GM23338 (cell line): ENCODE measurements around the gene FAT1.

Experiments
- CREB1 ChIP-seq: fragments of 250-450 bp; sonication (Bioruptor Pico); IDR thresholded peaks from 2 replicates; pipeline ENCODE4 v1.5.0; 2020; ENCODE audit warnings: low read depth, mild to moderate bottlenecking, moderate library complexity
- EZH2 ChIP-seq: fragments of 200-600 bp; sonication (generic); IDR thresholded peaks from one replicate; pipeline ENCODE4 v1.8.0; 2017; ENCODE audit warnings: antibody characterized with exemption, mild to moderate bottlenecking, low read depth; ENCODE audit not compliant: unreplicated experiment
- EZH2phosphoT487 ChIP-seq: fragments of 200-600 bp; sonication (generic); IDR thresholded peaks from one replicate; pipeline ENCODE4 v1.8.1; 2018; ENCODE audit warnings: antibody characterized with exemption; ENCODE audit not compliant: unreplicated experiment
- JUNB ChIP-seq: IDR thresholded peaks from one replicate; pipeline ENCODE4 v1.6.1; 2016; ENCODE audit warnings: antibody characterized with exemption; ENCODE audit not compliant: unreplicated experiment
- NANOG ChIP-seq: IDR thresholded peaks from 2 replicates; pipeline ENCODE4 v1.6.1; 2016; ENCODE audit warnings: antibody characterized with exemption, borderline replicate concordance
- POLR2AphosphoS5 ChIP-seq: IDR thresholded peaks from 2 replicates; pipeline ENCODE4 v1.6.1; 2016; ENCODE audit warnings: antibody characterized with exemption, low read depth
- ZNF462 ChIP-seq: fragments of 250-450 bp; sonication (Bioruptor Pico); IDR thresholded peaks from 2 replicates; pipeline ENCODE4 v1.5.0; 2020; ENCODE audit warnings: mild to moderate bottlenecking, moderate library complexity
- TF ChIP-seq, protein P1 (sequence below), 2 experiments: fragments of 200-600 bp in 1 of 2; sonication (generic) in 1 of 2; conservative IDR thresholded peaks; 2 replicates each; pipeline versions ENCODE4 v1.5.1 to v1.6.1; 2016 to 2017; ENCODE audit warnings: antibody characterized with exemption in 2 of 2, low read depth in 2 of 2, mild to moderate bottlenecking in 2 of 2, moderate library complexity in 1 of 2
- TF ChIP-seq, protein P2 (sequence below): IDR thresholded peaks from one replicate; pipeline ENCODE4 v1.6.1; 2018; ENCODE audit warnings: antibody characterized with exemption; ENCODE audit not compliant: unreplicated experiment
- TF ChIP-seq, protein P3 (sequence below): IDR thresholded peaks from 2 replicates; pipeline ENCODE4 v1.6.1; 2016; ENCODE audit warnings: antibody characterized with exemption

- TF ChIP-seq EZH2phosphoT487 (no peak), POLR2AphosphoS5 (no peak), JUNB (no peak), CREB1 (CRISPR knock-in tag) (no peak), EZH2 (no peak), ZNF462 (CRISPR knock-in tag) (no peak), NANOG (no peak)
- TF ChIP-seq, protein P1, sequence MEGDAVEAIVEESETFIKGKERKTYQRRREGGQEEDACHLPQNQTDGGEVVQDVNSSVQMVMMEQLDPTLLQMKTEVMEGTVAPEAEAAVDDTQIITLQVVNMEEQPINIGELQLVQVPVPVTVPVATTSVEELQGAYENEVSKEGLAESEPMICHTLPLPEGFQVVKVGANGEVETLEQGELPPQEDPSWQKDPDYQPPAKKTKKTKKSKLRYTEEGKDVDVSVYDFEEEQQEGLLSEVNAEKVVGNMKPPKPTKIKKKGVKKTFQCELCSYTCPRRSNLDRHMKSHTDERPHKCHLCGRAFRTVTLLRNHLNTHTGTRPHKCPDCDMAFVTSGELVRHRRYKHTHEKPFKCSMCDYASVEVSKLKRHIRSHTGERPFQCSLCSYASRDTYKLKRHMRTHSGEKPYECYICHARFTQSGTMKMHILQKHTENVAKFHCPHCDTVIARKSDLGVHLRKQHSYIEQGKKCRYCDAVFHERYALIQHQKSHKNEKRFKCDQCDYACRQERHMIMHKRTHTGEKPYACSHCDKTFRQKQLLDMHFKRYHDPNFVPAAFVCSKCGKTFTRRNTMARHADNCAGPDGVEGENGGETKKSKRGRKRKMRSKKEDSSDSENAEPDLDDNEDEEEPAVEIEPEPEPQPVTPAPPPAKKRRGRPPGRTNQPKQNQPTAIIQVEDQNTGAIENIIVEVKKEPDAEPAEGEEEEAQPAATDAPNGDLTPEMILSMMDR (conservative IDR thresholded peaks at IDR 0.05; ENCODE audit: low read depth in 2 of 2), result no peak
- TF ChIP-seq, protein P2, sequence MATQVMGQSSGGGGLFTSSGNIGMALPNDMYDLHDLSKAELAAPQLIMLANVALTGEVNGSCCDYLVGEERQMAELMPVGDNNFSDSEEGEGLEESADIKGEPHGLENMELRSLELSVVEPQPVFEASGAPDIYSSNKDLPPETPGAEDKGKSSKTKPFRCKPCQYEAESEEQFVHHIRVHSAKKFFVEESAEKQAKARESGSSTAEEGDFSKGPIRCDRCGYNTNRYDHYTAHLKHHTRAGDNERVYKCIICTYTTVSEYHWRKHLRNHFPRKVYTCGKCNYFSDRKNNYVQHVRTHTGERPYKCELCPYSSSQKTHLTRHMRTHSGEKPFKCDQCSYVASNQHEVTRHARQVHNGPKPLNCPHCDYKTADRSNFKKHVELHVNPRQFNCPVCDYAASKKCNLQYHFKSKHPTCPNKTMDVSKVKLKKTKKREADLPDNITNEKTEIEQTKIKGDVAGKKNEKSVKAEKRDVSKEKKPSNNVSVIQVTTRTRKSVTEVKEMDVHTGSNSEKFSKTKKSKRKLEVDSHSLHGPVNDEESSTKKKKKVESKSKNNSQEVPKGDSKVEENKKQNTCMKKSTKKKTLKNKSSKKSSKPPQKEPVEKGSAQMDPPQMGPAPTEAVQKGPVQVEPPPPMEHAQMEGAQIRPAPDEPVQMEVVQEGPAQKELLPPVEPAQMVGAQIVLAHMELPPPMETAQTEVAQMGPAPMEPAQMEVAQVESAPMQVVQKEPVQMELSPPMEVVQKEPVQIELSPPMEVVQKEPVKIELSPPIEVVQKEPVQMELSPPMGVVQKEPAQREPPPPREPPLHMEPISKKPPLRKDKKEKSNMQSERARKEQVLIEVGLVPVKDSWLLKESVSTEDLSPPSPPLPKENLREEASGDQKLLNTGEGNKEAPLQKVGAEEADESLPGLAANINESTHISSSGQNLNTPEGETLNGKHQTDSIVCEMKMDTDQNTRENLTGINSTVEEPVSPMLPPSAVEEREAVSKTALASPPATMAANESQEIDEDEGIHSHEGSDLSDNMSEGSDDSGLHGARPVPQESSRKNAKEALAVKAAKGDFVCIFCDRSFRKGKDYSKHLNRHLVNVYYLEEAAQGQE, result no peak
- TF ChIP-seq, protein P3, sequence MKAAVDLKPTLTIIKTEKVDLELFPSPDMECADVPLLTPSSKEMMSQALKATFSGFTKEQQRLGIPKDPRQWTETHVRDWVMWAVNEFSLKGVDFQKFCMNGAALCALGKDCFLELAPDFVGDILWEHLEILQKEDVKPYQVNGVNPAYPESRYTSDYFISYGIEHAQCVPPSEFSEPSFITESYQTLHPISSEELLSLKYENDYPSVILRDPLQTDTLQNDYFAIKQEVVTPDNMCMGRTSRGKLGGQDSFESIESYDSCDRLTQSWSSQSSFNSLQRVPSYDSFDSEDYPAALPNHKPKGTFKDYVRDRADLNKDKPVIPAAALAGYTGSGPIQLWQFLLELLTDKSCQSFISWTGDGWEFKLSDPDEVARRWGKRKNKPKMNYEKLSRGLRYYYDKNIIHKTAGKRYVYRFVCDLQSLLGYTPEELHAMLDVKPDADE, result no peak
Measured at GRCh38 chr4:186676531-186677161, 47.0 kb downstream of the FAT1 start.
